Hematopoietic multipotent progenitor cell treated with erythropoietin and hydrocortisone succinate and interleukin-3 and kit ligand, for 8 days (in vitro differentiated cells): ENCODE measurements around the gene EFNA5.

Experiments
- DNase-seq: peaks from one replicate; pipeline ENCODE4 v3.0.0-alpha.2; 2015

The EFNA5 gene

DNA sequence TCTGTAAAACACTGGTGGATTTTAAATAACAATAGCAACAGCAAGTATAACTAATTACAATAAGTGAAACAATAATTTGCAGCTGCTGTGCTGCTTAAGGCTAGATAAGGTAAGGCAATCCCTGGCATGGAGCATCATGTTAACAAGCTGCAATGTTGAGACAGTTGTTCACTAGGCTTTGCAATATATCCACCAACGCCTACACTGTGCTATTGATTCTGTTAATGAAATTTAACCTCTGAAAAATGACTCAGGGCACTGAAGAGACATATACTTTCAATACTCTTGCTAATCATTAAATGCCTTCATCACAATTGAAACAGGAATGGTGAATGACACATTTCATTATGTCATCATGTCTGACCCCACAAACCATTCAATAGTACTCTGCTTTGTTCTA, 255.0 kb downstream of the EFNA5 start:
- DNase-seq, result no peak

DNA sequence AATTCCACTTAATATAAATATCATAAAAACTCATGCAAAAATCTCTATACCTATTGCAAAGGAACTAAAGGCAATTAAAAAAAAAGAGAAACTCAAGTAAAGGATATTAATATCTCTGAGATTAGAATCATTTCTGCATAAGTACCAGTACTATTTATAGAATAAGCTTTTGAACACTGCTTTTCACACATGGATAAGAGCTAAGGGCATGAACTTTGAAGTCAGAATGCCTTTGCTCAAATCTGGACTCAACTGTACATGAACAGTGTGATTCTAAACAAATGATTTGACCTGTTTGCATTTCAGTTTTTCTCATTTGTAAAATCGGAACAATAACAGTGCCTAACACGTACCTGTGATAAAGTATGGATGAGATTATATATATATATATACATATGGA, 255.9 kb downstream of the EFNA5 start:
- DNase-seq, result no peak

DNA sequence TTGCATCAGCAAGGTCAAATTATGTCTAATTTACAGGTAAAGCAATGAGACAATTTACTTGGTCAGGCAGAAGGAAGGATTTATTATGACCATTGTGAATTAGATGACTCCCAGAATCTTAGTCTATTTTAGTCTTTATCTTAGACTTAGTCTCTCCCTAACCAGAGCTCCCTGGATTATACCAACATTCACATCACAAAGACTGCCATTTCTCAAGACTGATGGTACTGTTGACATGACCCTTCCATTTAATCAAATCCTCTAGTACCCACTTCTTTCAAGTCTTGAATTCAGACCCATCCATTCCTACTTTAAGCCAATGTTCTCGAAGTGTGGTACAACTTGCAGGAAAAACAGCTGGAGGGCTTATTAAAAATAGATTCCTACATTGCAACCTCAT, 257.0 kb downstream of the EFNA5 start:
- DNase-seq, result no peak

DNA sequence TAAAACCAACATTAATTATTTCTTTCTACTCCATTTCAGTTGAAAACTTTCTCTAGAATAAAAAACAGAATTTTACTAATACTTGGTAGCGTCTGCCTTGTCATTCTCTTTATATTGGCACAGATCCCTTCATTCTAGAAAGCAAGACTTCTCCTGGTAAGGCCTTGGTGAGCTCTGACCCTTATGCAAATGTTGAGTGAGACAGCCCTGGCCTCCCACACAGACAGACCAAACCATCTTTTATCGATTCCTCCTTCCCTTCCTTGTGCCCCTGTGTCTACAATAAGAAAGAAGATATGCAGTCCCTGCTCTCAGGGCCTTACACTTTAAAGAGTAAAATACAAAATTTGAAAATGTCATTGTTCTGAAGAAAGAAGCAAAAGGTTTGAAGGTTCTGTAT, 262.2 kb downstream of the EFNA5 start:
- no peak for DNase-seq

DNA sequence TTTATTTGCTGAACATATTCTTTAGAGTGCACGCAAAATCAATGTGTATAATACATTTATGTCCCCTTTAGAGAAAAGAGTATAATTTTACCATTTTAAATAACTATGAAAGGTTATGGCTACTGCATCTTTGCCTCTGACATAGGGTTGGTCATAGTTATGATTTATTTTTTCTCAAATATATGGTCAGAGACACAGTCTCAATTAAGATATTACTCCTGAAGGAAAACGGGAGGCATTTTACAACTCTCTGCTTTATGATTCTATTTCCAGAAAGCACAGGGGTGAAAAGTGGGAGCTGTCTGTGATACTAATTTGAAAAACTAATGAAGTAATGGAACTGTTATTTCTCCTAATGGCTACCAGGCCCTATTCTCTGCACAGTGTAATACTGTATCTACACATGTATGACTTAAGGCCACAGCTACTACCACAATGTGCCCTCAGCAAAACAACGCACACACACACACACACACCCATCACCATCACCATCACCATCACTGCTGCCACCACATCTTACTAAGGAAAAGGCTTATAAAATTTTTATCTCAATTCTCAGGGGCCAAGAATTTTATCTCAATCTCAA, 262.9 kb downstream of the EFNA5 start:
- no peak for DNase-seq

DNA sequence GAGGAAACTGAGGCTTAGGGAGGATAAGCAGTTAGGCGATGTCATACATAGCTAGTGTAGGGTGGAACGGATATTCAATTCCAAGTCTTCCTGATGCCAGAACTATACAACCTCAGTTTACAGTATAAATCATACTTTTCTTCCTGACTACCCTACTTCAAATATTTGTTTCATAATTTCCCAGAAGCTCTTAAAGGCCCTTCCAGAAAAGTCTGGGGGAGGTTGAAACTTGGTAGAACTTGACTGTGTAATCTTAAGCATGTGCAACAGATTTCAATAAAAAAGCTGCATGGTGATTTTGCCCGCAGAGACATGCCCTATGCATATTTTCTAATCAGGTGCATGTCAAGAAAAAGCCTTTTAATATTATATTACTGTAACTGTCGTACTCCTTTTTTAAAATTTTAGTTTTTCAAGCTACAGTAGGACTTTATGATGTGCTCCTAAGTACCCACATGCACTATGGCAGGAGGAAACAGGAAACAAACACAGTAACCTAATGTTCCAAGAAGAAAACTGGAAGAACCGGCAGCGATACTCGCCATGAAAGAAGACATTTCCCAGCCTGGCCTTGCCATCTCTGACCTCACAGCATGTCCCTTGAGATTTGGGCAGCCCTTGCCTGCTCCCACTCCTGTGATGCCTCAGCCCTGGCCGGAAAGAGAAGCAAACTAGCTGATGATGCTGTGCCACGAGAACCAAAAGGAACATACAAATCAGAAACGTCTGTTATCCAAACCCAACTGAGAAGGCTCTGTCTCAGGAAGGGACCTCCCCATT, 266.0 kb downstream of the EFNA5 start:
- no peak for DNase-seq

DNA sequence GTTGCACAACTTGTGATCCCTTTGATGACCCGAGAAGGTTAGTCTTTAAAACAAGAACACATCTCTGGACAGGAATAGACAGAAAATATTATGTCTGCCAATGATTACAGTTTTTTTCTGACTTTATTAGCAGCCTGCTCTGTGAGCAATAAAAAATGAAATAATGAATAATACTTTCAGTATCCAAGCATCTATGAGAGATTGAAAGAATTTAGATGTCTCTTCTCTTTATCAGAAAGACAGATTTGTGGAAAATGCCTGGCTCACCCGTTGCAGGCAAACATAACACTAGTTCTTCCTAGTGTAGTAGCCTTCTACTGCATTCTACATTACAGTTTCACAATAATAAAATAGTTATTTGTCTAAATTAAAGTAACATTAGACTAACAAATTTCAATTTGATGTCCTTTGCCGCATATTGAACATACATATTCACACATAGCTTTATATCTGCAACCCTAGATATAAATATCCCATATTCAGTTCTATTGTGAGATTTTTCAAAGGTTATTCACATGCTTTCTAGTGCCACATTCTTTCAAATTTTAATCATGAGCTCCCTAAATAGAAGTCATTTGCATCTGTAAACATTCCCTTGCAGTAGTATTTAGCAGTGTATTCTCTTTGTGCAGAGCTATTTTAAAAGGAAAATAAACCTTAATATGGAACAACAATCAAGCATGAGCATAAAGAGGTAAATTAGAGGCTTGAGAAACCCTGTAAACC, 267.3 kb downstream of the EFNA5 start:
- no peak for DNase-seq

DNA sequence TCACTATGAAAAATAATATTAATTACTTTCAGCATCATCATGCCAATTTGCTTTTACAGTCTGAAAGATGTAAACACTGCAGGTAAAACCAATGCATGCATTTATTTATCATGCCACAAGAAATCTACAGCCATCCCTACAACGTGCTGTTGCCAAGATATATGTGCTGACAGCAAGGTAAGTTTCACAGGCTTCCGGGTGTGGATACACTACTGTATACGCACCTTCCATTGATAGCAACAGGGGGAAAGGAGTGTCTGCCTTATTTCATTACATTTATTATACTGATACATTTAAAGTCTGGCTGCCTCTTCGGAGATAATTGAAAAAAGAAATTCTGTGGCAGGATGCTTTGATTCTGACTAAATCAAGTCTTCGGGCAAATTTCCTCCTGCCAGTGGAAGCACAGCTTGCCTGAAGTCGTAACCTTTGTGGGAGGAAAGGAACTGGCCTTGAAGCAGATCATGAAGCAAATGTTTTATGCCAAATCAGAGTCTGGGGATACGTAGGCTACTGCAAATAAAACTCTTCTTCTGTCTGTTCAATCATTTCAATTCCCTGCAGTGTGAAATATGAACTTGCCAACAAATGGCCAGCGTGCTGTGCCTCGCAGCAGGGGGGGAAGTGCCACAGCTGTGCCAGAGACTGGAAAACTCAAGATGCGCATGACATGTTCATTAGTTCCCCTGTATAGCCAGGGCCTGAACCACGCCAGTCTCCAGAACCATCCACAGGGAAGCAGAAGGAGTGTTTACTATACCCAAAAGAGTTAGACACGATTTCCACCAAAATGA, 268.1 kb downstream of the EFNA5 start:
- no peak for DNase-seq

DNA sequence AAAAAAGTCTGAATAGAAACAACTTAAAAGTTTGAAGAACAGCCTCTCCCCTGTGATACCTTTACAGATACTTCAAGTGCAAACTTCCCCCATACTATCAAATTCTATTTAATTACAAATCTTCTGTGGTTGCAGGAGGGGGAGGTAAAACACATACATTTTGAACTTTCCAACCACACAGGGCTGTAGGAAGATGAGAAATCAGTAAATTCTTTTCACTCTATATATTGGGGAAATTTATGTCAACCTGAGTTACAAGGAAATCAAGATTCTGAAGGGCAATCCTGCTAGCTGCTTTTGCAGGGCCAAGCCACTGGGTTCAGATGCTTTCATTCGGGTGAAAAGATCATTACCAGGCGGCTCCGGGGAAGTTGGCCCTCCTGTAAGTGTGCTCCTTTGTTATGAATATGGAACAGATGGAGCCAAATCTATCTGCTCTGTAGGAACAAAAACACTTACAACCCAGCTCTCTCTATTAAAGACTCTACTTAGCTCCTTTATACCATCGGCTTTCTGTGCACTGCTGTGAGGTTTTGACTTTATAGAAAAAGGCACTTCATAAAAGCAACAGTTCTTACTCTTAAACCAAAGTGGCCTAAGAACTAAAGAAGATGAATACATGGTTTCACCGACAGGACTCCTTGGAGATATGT, 269.1 kb downstream of the EFNA5 start:
- DNase-seq, result no peak

DNA sequence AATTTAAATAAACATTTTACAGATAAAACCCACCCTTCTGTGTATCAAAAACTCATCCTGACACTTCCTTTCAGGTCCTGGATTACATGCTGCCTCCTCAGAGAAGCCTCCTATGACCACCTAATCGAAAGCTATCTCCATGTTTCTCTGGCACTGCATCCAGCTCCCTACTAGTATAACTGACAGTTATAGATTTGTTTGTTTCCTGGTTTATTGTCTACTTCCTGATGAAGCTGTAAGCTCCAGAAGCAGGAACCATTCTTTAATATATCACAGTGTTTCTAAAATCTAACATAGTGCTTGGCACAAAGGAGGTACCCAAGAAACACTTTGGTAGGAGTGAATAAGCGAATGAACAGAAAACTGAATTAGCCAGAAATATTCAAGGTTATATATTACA, 270.4 kb downstream of the EFNA5 start:
- DNase-seq, result no peak

DNA sequence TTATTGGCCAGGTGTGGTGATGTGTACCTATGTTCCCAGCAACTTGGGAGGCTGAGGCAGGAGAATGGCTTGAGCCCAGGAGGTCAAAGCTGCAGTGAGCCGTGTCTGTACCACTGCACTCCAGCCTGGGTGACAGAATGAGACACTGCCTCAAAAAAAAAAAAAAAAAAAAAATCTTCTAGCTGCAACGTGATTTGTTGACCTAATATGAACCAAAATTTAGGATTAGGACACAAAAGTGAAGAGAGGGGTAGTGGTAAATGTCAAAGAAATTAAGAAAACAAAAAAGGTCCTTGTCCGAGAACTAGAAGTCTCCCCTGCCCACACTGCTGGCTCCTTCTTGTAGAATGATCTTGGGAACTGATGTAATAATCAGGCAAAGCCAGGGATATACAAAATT, 272.0 kb downstream of the EFNA5 start:
- DNase-seq, result no peak

DNA sequence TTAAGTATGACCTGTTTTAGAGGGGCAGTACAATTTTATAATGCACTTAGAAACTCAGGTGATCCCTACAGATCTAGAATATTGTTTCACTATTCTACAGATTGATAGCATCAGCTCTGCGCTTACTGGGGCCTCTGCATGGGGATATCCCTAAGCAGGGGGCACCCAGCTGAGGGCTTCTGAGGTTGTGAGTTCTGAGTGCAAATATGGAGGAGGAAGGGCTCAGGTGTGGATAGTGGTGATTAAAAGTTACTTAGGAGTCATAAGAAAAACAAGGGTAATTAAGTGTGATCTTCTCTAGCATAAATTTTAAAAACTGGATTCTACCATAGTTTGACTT, 274.4 kb downstream of the EFNA5 start:
- no peak for DNase-seq

DNA sequence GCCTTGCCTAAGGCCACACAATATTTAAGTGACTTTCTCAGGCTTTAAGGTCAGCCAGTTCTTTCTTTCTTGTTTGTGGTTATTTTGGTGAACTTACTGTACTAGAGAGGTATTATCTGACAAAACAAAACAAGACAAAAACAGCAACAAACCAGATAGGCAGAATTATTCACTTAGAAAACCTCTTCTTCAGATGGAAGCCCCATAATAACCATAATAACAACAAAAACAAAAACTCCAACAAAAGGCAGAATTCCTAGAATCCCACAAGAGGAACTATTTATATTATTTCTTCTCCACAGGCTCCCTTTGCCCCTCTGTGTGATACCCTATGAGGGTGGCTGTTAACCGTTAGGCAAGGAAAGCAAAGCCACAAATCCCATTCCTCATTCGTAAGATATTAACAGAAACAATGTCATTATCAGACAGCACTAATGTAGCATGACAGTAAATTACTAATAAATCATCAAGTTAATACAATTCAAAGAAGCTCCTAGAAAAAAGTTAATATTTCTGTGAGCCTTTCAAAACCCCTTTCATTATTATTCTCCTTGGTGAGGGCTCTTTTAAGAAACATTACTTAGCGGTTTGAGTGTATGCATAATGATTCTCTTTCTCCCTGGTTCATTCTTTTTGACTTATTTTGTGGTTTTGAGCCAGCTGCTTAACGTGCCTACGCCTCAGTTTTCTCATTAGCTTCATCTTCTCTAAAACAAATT, 274.9 kb downstream of the EFNA5 start:
- no peak for DNase-seq

DNA sequence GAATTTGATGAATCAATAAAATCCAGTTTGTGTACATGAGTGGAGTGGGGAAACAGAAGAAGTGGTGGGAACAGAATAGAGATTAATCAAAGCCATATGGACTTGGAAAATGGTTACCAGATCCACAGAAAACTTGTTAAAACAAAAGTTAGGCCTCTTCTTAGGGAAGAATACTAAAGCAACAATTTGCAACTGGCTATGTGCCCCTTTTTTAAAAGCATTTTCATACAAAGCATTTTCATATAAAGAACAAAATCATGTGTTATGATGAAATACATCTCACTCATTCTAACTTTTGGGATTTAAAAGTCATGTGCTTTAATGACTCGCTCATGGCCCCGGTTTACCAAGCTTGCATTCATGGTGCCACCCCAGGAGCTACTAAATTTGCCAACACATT, 276.9 kb downstream of the EFNA5 start:
- no peak for DNase-seq

DNA sequence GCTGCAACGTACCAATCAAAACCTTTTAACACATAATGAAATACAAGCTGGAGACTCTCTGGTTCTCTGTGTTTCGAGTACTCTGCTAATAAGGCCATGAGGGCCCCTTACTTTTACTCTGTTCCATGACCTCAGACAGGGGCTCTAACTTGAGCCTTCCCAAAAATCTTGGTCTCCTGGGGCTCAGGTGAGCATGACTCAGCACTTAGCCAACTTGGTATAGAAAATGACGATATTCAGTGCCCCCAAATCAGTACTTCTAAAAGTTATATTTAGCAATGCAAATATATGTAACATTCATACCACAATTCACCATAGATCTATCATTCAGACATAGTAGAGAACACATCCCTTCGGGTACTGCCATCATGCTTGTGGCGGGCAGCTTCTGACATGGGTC, 278.9 kb downstream of the EFNA5 start:
- DNase-seq, result no peak

DNA sequence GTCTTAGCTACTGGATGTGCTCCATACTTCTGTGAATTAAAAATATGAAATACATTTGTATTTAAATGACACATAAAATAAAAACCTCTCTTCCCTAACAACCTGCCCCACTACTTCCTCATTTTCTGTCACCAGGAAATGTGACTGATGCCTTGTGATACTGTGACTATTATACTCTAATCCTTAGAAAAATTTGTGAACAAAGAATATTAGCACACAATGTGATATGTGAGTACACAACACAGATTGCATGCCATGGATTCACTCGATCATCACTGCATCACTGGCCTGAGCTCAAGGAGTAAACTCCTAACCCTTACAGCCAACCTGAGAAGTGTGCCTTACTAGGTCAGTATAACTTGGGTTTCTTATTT, 281.0 kb downstream of the EFNA5 start:
- DNase-seq, result no peak

DNA sequence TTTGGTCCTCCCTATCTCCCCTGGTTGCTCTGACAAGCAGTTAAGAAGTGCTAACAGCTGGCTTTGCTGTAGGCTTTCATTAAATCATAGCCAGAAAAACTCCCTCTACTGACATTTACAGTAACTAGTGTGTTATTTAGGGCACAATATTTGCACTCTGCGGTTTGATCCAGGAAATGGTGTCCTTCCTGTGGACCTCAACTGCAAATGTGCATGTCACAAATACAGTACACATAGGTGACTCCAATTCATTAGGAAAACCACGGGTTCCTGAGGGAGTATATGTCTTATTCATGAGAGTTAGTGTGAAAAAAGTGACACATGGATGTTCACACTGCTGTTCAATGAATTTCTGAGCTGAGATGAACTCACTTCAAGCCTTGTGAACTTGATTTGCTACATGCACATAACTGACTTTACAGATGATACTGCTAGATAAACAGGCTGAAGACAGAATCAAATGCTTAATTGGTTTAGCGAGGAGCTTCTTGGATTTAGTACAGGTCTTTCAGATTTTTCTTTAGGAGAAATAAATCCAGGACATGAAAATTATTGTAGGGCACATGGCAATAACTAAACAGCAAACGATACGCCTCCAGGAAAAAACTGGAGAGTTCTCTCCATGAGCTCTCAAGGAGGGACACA, 281.5 kb downstream of the EFNA5 start:
- DNase-seq, result no peak

DNA sequence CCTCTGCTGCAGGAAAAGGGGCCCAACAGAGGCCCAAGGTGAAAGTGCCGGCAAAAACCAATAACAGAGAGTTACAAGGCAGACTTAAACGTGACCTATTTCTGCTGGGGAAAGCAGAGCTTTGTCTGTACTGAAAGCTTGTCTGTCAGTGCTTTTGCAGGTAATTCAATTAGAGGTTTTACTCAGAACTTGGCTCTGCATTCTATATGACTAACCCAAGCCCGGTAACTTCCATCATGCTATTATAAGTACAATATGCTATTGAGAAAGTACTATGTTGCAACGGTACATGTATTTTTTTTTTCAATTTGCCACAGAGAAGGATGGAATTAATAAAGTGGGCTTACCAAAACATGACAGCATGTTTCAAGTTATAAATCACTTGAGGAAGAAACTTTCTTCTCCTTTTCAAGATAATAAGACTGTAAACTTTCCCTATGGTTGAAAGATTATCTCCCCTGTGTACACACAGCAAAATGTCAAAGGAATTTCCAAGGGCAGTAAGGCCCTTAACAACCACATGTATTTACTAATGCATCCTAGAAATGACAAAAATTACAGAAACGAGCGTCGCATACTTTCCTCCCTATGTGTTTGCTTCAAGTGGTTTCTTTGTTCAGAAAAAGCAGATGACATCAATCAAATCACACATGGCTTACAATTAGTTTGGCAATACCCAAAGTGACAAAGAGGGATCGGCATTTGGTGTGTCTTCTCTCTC, 282.4 kb downstream of the EFNA5 start:
- DNase-seq, result no peak

DNA sequence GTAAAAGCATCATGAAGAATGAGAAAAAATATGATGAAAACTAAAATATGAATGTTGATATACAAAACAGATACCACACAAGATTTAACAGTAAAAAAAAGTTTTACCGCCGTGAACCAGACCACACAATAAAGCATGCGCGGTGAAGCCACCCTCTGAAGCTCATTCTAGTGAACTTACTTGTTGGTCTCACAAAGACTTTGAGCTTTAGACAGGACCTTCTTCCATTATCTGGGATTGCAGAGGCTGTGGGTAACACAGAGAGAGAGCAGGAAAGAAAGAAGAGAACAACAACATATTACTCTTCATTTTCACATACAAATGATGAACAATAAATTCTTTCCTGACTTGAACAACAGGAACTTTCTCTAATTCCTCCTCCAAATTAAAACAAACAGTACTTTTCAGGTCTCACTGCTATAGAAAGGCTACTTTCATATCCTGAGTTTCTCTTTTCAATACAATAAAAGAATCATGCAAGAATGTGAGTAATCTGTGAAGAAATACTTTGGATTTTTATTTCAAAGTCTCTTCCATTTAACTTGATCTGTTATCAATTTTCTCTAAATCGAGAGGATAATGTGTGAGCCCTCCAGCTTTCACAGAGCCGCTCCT, 283.1 kb downstream of the EFNA5 start:
- DNase-seq, result no peak

DNA sequence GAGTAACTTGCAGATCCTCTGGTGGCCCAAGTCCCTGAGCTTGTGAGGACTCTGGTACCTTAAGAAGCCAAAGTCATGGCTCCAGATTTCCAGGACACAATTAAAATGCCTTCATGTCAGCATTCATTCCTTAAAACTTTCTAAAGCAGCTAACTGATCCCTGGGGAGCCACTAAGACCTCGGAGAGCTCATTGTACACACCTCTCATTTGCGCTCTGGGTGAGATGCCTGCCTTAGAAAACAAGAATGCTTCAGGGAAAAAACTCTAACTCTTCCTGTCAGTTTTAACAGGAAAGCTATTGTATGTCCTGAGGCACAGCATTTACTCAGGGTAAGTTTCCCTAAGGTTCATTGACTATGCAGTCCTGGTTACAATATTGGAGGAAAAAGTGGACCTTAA, 285.0 kb downstream of the EFNA5 start:
- DNase-seq, result no peak

DNA sequence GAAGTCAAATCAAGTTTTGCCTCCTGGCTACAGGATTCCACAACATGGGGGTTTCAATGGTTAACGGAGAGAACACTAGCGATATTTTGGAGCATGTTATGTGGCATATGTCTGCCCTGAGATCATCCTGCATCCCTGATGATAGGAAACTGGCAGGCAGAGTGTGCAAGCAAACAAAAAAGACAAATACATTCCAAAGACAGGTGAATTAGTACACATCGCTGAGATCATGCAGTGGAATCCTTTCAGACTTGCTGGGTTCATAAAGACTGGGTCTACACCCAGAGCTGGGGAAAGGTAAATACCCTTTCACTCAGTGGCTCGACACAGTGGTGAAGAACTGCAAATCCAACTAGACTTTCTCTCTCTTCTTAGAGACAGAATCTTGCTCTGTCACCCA, 286.5 kb downstream of the EFNA5 start:
- no peak for DNase-seq
